Heart left ventricle (tissue), 16 donors: ENCODE data around the gene PARP8. TPM values are rescaled to one million over a fixed set of nuclear protein-coding genes. Genes with fewer than 3 reads are reported as not detected.
"Not testable (repeated sequence)": the region's sequence is repeated elsewhere in the genome, so short reads cannot be mapped to it uniquely, and the experiment has no call there.

Experiments
- ATAC-seq, 4 donors: fragments of 200-7000 bp; cut with Tn5 transposase; one replicate each; pipeline ENCODE4 v1.9.1; 2020 to 2022; ENCODE audit warnings: moderate library complexity in 4 of 4, mild to moderate bottlenecking in 3 of 4, moderate number of reproducible peaks in 1 of 4
- DNase-seq, 5 donors: peaks; one replicate each; pipeline ENCODE4 v3.0.0-alpha.2; 2020
- H3K27ac ChIP-seq, 12 donors: fragments of 200-600 bp; sonication (generic) in 4 of 12; one replicate each; pipeline versions ENCODE4 v1.5.0 to v1.8.0; 2016 to 2022; ENCODE audit warnings: mild to moderate bottlenecking in 2 of 12
- H3K27me3 ChIP-seq, 9 donors: fragments of 200-600 bp; sonication (generic) in 2 of 9; one replicate each; pipeline versions ENCODE4 v1.5.1 to v1.8.0; 2016 to 2022; ENCODE audit warnings: mild to moderate bottlenecking in 3 of 9
- H3K36me3 ChIP-seq, 9 donors: fragments of 200-600 bp; sonication (generic) in 2 of 9; one replicate each; pipeline versions ENCODE4 v1.5.0 to v1.8.0; 2018 to 2022; ENCODE audit warnings: mild to moderate bottlenecking in 2 of 9
- H3K4me1 ChIP-seq, 12 donors: fragments of 200-600 bp; sonication (generic) in 4 of 12; one replicate each; pipeline versions ENCODE4 v1.5.0 to v1.8.0; 2016 to 2022; ENCODE audit warnings: mild to moderate bottlenecking in 3 of 12
- H3K4me3 ChIP-seq, 12 donors: fragments of 200-600 bp; sonication (generic) in 4 of 12; one replicate each; pipeline versions ENCODE4 v1.5.0 to v1.8.0; 2017 to 2022; ENCODE audit warnings: mild to moderate bottlenecking in 9 of 12, moderate library complexity in 4 of 12
- H3K9me3 ChIP-seq, 12 donors: fragments of 200-600 bp; sonication (generic) in 4 of 12; one replicate each; pipeline versions ENCODE4 v1.5.0 to v1.8.0; 2016 to 2022; ENCODE audit warnings: mild to moderate bottlenecking in 1 of 12
- CTCF ChIP-seq, 12 donors: fragments of 200-600 bp; sonication (generic) in 4 of 12; IDR thresholded peaks; one replicate each; pipeline versions ENCODE4 v1.5.0 to v1.8.0; 2018 to 2022; ENCODE audit warnings: antibody characterized with exemption in 12 of 12, mild to moderate bottlenecking in 5 of 12
- POLR2A ChIP-seq, 2 donors: fragments of 450-650 bp; IDR thresholded peaks; one replicate each; pipeline ENCODE4 v1.6.1; 2017; ENCODE audit warnings: antibody characterized with exemption in 2 of 2, mild to moderate bottlenecking in 2 of 2, moderate library complexity in 2 of 2
- WGBS, 4 donors: extraction: QIAGEN DNeasy Blood & Tissue Kit in 2 of 4; methylation state at CpG; one replicate each; pipeline versions ENCODE4 v1.1.5 to v1.1.7; 2013 to 2018; 5-methylcytosine and 5-hydroxymethylcytosine counted together
- intact Hi-C, 10 donors: fragments of 100-400 bp; cut with DNase I; formaldehyde crosslinking; loops; one replicate each; pipeline versions ENCODE4 v1.11.1 to v1.14.2; 2022
- polyA plus RNA-seq, 2 donors: library from polyadenylated mRNA; stranded (reverse); fragments of 200-250 nt; gene quantifications; one replicate each; pipeline ENCODE4 v1.2.3, GENCODE V29; 2013
- total RNA-seq, 9 donors: library from RNA; depleted of rRNA in 2 of 9; stranded (reverse); fragments of >200 nt in 2 of 9; fragmentation: NEBNext Ultra II Directional in 3 of 9; extraction: Animal tissue kit (Norgen Biotek cat#: 25700) in 3 of 9; gene quantifications; one replicate each; pipeline versions ENCODE4 v1.1.0 to v1.2.4, GENCODE V29; 2016 to 2023
- donor health status: ischemic (EF 13 %, LVEDD 7.1; RV severe dilation, severe dysfunction).
- donor health status: healthy with polysubstance abuse.
- donor health status: DM: no; HTN: yes; CAD: no.
- donor health status: DM: no; HTN: no; CAD: no.
- donor health status: ischemic (EF 25% LVEDD 6.9; RV normal size, moderate dysfunction).
- donor health status: ischemic (EF 25% LVEDD 5.7; RV mildly dilated, moderate dysfunction).
- donor health status: healthy.
- donor health status: DM: yes; HTN: yes; CAD: no.
- donor health status: ischemic (EF 35%, LVEDD 5.7; RV mildly dilated, moderate dysfunction).
- donor health status: nonischemic (EF 11% LVEDD 7.7; RV severe dilation, severe dysfunction).
- donor health status: DM: yes; HTN: yes; CAD: no.
- donor health status: PGD.
- donor health status: ischemic (EF 29% LVEDD 5.4; RV normal size, mild dysfunction).
- donor health status: nonischemic (EF 23%, LVEDD 6.1; RV moderate dilation, normal function).

The PARP8 gene
- total and polyA plus RNA-seq, 11 donors = 1.6 to 22.5 (median 6.0) TPM

- ATAC-seq (peak in 3 of 4 donors; percentile 71 to 83 (median 74)), DNase-seq (peak; percentile 49 to 87 (median 61))
- 0 to 1% (median 0%) methylated on average over 16 to 46 of the region's 46 CpGs for WGBS, 4 donors
- Histone ChIP-seq H3K9me3 (no peaks in the 10 kb centered on the region), H3K4me3 (peak overlapping the region; percentile 47 to 98 (median 92)), H3K36me3 (no peaks in the 10 kb centered on the region), H3K27ac (peak overlapping the region; percentile 55 to 98 (median 80)), H3K27me3 (no peaks in the 10 kb centered on the region), H3K4me1 (peaks cover 0 to 65% (median 5%) of the 10 kb centered on the region in 12 donors)
- no peak for TF ChIP-seq CTCF (IDR thresholded peaks at IDR 0.05)
- TF ChIP-seq POLR2A (IDR thresholded peaks at IDR 0.05) = no peak
- intact Hi-C loops = loop anchor here in 7 of 10 donors (5.0 to 10.0 kb wide), 3 partner anchors 78 to 85 kb away; no protein-coding TSS in a partner anchor
Measured at GRCh38 chr5:50667023-50667652, 701 bp downstream of the PARP8 start.

GRCh38 chr5:50667653-50668595, 1.5 kb downstream of the PARP8 start:
- Histone ChIP-seq H3K9me3 (no peaks in the 10 kb centered on the region), H3K27me3 (no peaks in the 10 kb centered on the region), H3K36me3 (no peaks in the 10 kb centered on the region), H3K27ac (peak overlapping the region; percentile 55 to 98 (median 80)), H3K4me1 (peaks cover 0 to 73% (median 5%) of the 10 kb centered on the region in 12 donors), H3K4me3 (peak overlapping the region; percentile 47 to 98 (median 92))
- ATAC-seq (peak in 3 of 4 donors; percentile 34 to 59 (median 55)), DNase-seq (peak; percentile 74 to 86 (median 75))
- intact Hi-C loops = loop anchor here in 7 of 10 donors (5.0 to 10.0 kb wide), 3 partner anchors 77 to 84 kb away; no protein-coding TSS in a partner anchor
- WGBS, 4 donors = 1% methylated on average over 39 to 46 of the region's 46 CpGs
- TF ChIP-seq CTCF (IDR thresholded peaks at IDR 0.05) (no peak), POLR2A (IDR thresholded peaks at IDR 0.05) (no peak)

GRCh38 chr5:50668636-50669035, 2.2 kb downstream of the PARP8 start:
- Histone ChIP-seq H3K4me1 (peaks cover 0 to 74% (median 5%) of the 10 kb centered on the region in 12 donors), H3K27ac (peak overlapping the region in 3 of 12 donors; percentile 84 to 98 (median 86)), H3K4me3 (peak overlapping the region in 10 of 12 donors; percentile 84 to 98 (median 94))
- DNase-seq, H3K27me3 ChIP-seq, ATAC-seq, H3K9me3 ChIP-seq, H3K36me3 ChIP-seq: not testable (repeated sequence)
- intact Hi-C loops = loop anchor here in 7 of 10 donors (5.0 to 10.0 kb wide), 3 partner anchors 76 to 84 kb away; no protein-coding TSS in a partner anchor
- 40 to 56% (median 49%) methylated on average over 1 of the region's 1 CpG for WGBS, 4 donors

- TF ChIP-seq CTCF (IDR thresholded peaks at IDR 0.05) (no peak), POLR2A (IDR thresholded peaks at IDR 0.05) (no peak)
- DNase-seq = no peak
- H3K36me3 ChIP-seq = no peaks in the 10 kb centered on the region
- 86 to 92% (median 90%) methylated on average over 2 of the region's 2 CpGs for WGBS, 4 donors
- no peaks in the 10 kb centered on the region for H3K27me3 ChIP-seq
- H3K27ac ChIP-seq = no peak overlapping the region
- no peak for ATAC-seq
- intact Hi-C loops = no loop called here
- H3K4me1 ChIP-seq = peaks cover 0 to 65% (median 0%) of the 10 kb centered on the region in 12 donors
- H3K9me3 ChIP-seq = no peaks in the 10 kb centered on the region
- H3K4me3 ChIP-seq = no peak overlapping the region
Measured at GRCh38 chr5:50672663-50673062, 6.2 kb downstream of the PARP8 start.

GRCh38 chr5:50673444-50673843, 7.0 kb downstream of the PARP8 start:
- DNase-seq, H3K27me3 ChIP-seq, H3K36me3 ChIP-seq, intact Hi-C loops, H3K27ac ChIP-seq, ATAC-seq, H3K4me3 ChIP-seq, H3K9me3 ChIP-seq: not testable (repeated sequence)
- H3K4me1 ChIP-seq = peaks cover 0 to 65% (median 0%) of the 10 kb centered on the region in 12 donors
- 83 to 90% (median 88%) methylated on average over 3 of the region's 3 CpGs for WGBS, 4 donors
